BE2C (cell line): Measurements from ENCODE around the gene MTA1.
A peak's percentile ranks its signal among the peaks of the same experiment; 100 is the strongest.

Source experiments
- DNase-seq: peaks from one replicate; pipeline ENCODE4 v3.0.0-alpha.2; 2020
- H3K27me3 ChIP-seq: fragments of 250-450 bp; sonication (Bioruptor Pico); 2 replicates; pipeline ENCODE4 v1.5.1; 2020; ENCODE audit warnings: mild to moderate bottlenecking
- H3K36me3 ChIP-seq: fragments of 250-450 bp; sonication (Bioruptor Pico); 2 replicates; pipeline ENCODE4 v1.5.1; 2020; ENCODE audit warnings: mild to moderate bottlenecking
- H3K4me1 ChIP-seq: fragments of 250-450 bp; sonication (Bioruptor Pico); 2 replicates; pipeline ENCODE4 v1.5.1; 2020
- H3K4me3 ChIP-seq: 2 replicates; pipeline ENCODE4 v1.5.1; 2011; ENCODE audit warnings: low read depth, low read length
- H3K9me3 ChIP-seq: fragments of 250-450 bp; sonication (Bioruptor Pico); 2 replicates; pipeline ENCODE4 v1.5.1; 2020
- CTCF ChIP-seq: IDR thresholded peaks from 2 replicates; pipeline ENCODE4 v1.5.1; 2012; ENCODE audit warnings: mild to moderate bottlenecking, low read depth, low read length

Gene MTA1

GRCh38 chr14:105447651-105448640 is 28.3 kb downstream of the MTA1 start:
- no peaks in the 10 kb centered on the region for H3K9me3 ChIP-seq
- peaks cover 63% of the 10 kb centered on the region for H3K36me3 ChIP-seq
- TF ChIP-seq CTCF: no peak
- peak; percentile 35 for DNase-seq
- H3K4me3 ChIP-seq: no peak overlapping the region
- no peaks in the 10 kb centered on the region for H3K27me3 ChIP-seq
- H3K4me1 ChIP-seq: peaks cover 8% of the 10 kb centered on the region

- peak; percentile 88 for TF ChIP-seq CTCF
- no peaks in the 10 kb centered on the region for H3K9me3 ChIP-seq
- peak; percentile 86 for DNase-seq
Measured at GRCh38 chr14:105448706-105449111, 29.1 kb downstream of the MTA1 start.

GRCh38 chr14:105449276-105450122 is 29.9 kb downstream of the MTA1 start:
- Histone ChIP-seq H3K4me3 (no peak overlapping the region), H3K4me1 (peaks cover 8% of the 10 kb centered on the region), H3K36me3 (peaks cover 68% of the 10 kb centered on the region), H3K9me3 (no peaks in the 10 kb centered on the region), H3K27me3 (no peaks in the 10 kb centered on the region)
- TF ChIP-seq CTCF: no peak
- peak; percentile 9 for DNase-seq

More at GRCh38 chr14:105448706-105449111, 29.1 kb downstream of the MTA1 start:
- Histone ChIP-seq H3K36me3 (peaks cover 63% of the 10 kb centered on the region), H3K4me3 (no peak overlapping the region), H3K27me3 (no peaks in the 10 kb centered on the region), H3K4me1 (peaks cover 8% of the 10 kb centered on the region)

- TF ChIP-seq CTCF: no peak
- peak; percentile 5 for DNase-seq
- H3K36me3 ChIP-seq: peaks cover 74% of the 10 kb centered on the region
- H3K9me3 ChIP-seq: no peaks in the 10 kb centered on the region
- H3K4me1 ChIP-seq: peaks cover 8% of the 10 kb centered on the region
- H3K27me3 ChIP-seq: no peaks in the 10 kb centered on the region
- no peak overlapping the region for H3K4me3 ChIP-seq
Measured at GRCh38 chr14:105450123-105450505, 30.5 kb downstream of the MTA1 start.

- DNase-seq: peak; percentile 9
- H3K4me1 ChIP-seq: peaks cover 8% of the 10 kb centered on the region
- no peak for TF ChIP-seq CTCF
- H3K4me3 ChIP-seq: no peak overlapping the region
- H3K36me3 ChIP-seq: peaks cover 76% of the 10 kb centered on the region
- no peaks in the 10 kb centered on the region for H3K27me3 ChIP-seq
- no peaks in the 10 kb centered on the region for H3K9me3 ChIP-seq
Measured at GRCh38 chr14:105450864-105451720, 31.5 kb downstream of the MTA1 start.
